ENCODE results near the gene CLDN20.
"Not testable (repeated sequence)": the region's sequence is repeated elsewhere in the genome, so short reads cannot be mapped to it uniquely, and the experiment has no call there.

CLDN20 gene

GRCh38 chr6:155263373-155264063 lies at the start of gene CLDN20:
TSS of gene CLDN20 (plus strand) at chr6:155264013. CDS start at chr6:155275720, 11,707 bp downstream.
- DNase-seq (ENCODE audit: low read depth), result no peak

GRCh38 chr6:155215906-155216305 lies 47.9 kb upstream of the CLDN20 start:
- no peak for DNase-seq (ENCODE audit: low read depth)

GRCh38 chr6:155216312-155217046 lies 47.3 kb upstream of the CLDN20 start:
- DNase-seq (ENCODE audit: low read depth), result no peak

- DNase-seq (ENCODE audit: low read depth), result not testable (repeated sequence)
Observed at GRCh38 chr6:155218711-155219110, 45.1 kb upstream of the CLDN20 start.

- no peak for DNase-seq (ENCODE audit: low read depth)
Observed at GRCh38 chr6:155219299-155219698, 44.5 kb upstream of the CLDN20 start.

- DNase-seq (ENCODE audit: low read depth), result no peak
Observed at GRCh38 chr6:155219858-155220301, 43.9 kb upstream of the CLDN20 start.

GRCh38 chr6:155221086-155221485 lies 42.7 kb upstream of the CLDN20 start:
- no peak for DNase-seq (ENCODE audit: low read depth)

GRCh38 chr6:155222506-155222905 lies 41.3 kb upstream of the CLDN20 start:
- DNase-seq (ENCODE audit: low read depth), result no peak

- peak; percentile 96 for DNase-seq (ENCODE audit: low read depth)
Observed at GRCh38 chr6:155223646-155224451, 40.0 kb upstream of the CLDN20 start.

GRCh38 chr6:155224618-155225017 lies 39.2 kb upstream of the CLDN20 start:
- DNase-seq (ENCODE audit: low read depth), result no peak

- DNase-seq (ENCODE audit: low read depth), result no peak
Observed at GRCh38 chr6:155227046-155227445, 36.8 kb upstream of the CLDN20 start.

GRCh38 chr6:155228546-155229166 lies 35.2 kb upstream of the CLDN20 start:
- no peak for DNase-seq (ENCODE audit: low read depth)

GRCh38 chr6:155230975-155231374 lies 32.8 kb upstream of the CLDN20 start:
- not testable (repeated sequence) for DNase-seq (ENCODE audit: low read depth)

- DNase-seq (ENCODE audit: low read depth), result no peak
Observed at GRCh38 chr6:155232848-155233247, 31.0 kb upstream of the CLDN20 start.

GRCh38 chr6:155234167-155234566 lies 29.6 kb upstream of the CLDN20 start:
- no peak for DNase-seq (ENCODE audit: low read depth)

GRCh38 chr6:155234687-155235086 lies 29.1 kb upstream of the CLDN20 start:
- no peak for DNase-seq (ENCODE audit: low read depth)

GRCh38 chr6:155235087-155235486 lies 28.7 kb upstream of the CLDN20 start:
- no peak for DNase-seq (ENCODE audit: low read depth)

GRCh38 chr6:155237613-155238012 lies 26.2 kb upstream of the CLDN20 start:
- no peak for DNase-seq (ENCODE audit: low read depth)

GRCh38 chr6:155240905-155241600 lies 22.8 kb upstream of the CLDN20 start:
- no peak for DNase-seq (ENCODE audit: low read depth)

- DNase-seq (ENCODE audit: low read depth), result no peak
Observed at GRCh38 chr6:155241966-155242365, 21.8 kb upstream of the CLDN20 start.

- DNase-seq (ENCODE audit: low read depth), result no peak
Observed at GRCh38 chr6:155244434-155244833, 19.4 kb upstream of the CLDN20 start.

- no peak for DNase-seq (ENCODE audit: low read depth)
Observed at GRCh38 chr6:155245193-155245592, 18.6 kb upstream of the CLDN20 start.

All from ELR (cell line).